Adipose tissue (tissue), 3 donors: ENCODE measurements around the gene CDK9. TPM values are rescaled to one million over a fixed set of nuclear protein-coding genes. Genes with fewer than 3 reads are reported as not detected.
"Not testable (repeated sequence)": the region's sequence is repeated elsewhere in the genome, so short reads cannot be mapped to it uniquely, and the experiment has no call there.

Experiments
- H3K27ac ChIP-seq: one replicate; pipeline ENCODE4 v1.5.1; 2013; ENCODE audit warnings: low read depth, low read length
- WGBS, 3 donors: extraction: QIAGEN DNeasy Blood & Tissue Kit; methylation state at CpG; one replicate each; pipeline ENCODE4 v1.1.7; 2013; 5-methylcytosine and 5-hydroxymethylcytosine counted together
- polyA plus RNA-seq, 3 donors: library from polyadenylated mRNA; stranded (reverse); fragments of 200-250 nt; gene quantifications; one replicate each; pipeline ENCODE4 v1.2.3, GENCODE V29; 2013
- donor health status: healthy with polysubstance abuse.
- donor health status: Bipolar disorder and iron deficiency.
- donor health status: healthy.

The CDK9 gene
- polyA plus RNA-seq, 3 donors: 34.3 to 68.4 (median 52.1) TPM

DNA sequence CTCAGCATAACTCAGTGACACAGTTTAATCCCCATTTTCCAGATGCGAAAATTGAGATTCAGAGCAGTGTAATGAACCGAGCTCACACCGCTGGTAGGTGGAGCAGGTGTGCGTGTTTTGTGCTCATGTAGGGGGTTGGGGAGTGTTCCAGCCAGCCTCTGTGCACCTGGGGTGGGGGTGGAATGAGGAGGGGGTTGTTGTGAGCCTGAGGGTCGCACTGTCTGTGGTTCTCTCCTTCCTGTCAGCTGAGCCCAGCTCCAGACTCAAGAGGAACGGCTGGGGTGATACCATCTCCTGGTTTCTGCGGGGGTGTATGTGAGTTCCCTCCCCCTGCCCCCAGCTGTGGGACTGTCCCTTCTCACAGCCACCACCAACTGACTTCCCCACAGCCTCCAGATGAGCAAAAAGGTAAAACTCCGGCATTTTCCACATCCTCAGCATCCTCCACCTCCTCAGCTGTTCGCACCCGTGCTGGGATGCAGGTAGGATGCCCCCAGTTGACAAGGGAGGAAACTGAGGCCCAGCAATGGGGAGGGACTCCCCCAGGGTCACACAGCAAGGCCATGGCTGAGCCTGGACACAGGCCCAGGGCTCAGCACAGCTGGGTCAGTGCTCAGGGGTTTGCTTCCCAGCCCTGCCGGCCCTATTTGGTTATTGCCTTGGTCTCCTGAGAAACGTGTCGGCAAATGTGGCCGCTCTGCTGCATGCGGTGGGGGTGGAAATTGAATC, 9.5 kb upstream of the CDK9 start:
- 46 to 56% (median 49%) methylated on average over 15 of the region's 15 CpGs for WGBS, 3 donors
- H3K27ac ChIP-seq: no peak overlapping the region

DNA sequence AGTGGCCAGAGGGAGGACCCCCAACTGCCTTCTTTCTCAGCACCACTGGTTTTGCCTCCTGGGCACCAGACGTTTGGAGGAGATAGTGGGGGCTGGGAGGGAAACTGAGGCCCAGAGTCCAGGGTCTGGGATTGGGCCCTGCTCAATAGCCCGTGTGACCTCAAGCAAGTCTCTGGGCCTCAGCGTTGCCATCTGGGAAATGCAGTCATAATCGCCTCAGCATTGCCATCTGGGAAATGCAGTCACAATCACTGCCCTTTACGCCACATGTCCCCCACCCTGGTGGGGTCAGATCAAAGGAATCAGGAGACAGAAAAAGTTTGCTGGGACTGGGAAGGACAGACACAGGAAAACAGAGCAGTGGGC, 8.9 kb upstream of the CDK9 start:
- 46 to 51% (median 47%) methylated on average over 5 of the region's 5 CpGs for WGBS, 3 donors
- no peak overlapping the region for H3K27ac ChIP-seq

DNA sequence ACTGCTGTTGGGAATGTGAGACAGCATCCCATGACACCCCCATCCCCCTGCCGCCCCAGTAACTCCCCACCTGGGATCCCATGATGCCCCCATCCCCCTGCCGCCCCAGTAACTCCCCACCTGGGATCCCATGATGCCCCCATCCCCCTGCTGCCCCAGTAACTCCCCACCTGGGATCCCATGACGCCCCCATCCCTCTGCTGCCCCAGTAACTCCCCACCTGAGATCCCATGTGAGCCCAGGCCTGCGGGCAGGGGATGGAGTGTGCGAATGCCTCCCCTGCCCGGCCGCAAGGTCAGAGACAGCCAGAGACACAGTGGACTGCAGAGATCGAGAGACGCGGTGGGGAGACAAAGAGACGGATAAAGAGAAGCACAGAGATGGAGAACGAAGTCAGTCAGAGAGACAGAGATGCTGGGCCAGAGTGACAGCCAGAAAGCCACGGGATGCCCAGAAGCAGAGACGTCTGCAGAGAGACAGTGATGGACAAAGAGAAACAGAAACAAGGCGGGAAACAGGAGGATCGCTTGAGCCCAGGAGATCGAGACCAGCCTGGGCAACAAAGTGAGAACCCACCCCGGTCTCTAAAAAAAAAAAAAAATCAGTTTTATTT, 8.4 kb upstream of the CDK9 start:
- no peak overlapping the region for H3K27ac ChIP-seq

DNA sequence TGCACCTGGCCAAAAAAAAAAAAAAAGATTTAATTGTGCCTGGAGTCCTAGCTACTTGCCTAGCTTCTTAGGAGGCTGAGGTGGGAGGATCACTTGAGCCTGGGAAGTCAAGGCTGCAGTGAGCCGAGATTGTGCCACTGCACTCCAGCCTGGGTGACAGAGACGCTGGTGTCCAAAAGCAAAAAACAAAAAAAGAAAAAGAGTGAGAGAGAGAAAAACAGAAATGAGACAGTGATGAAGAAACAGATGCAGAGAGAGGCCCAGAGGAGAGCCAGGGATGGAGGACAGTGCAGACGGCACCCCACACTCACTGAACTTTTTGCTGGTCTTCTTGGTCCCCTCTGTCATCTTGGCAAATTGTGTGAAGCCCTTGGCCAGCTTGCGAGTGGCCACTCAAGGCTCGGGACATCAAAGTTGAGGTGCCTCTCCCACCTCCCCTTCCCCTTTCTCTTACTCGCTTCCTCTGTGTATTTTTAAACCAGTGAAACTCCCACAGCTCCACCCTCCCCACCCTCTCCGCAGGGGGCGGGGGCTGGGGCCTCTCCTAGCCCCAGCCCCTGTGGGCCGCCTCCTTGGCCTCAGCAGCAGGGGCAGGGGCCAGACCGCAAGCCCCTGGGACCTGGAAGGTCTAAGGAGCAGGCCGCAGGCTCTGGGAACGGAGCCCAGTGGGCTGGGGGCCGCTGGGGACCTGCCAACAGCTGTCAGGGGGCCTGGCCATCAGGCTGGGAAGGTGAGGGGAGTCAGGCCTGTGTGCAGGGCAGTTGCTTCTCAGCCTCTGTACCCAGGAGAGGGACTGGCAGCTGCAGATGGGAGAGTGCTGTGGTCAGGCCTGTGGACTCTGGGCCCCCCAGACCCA, 7.3 kb upstream of the CDK9 start, which contains the start of gene SH2D3C:
TSS of gene SH2D3C (minus strand) at position 387 of the 856 bp plus-strand sequence. CDS start at position 348, 39 bp downstream.
- H3K27ac ChIP-seq: peak within 1 kb of the TSS; percentile 53
- WGBS, 3 donors: 18 to 68% (median 22%) methylated on average over 13 of the region's 13 CpGs

More for the DNA sequence above, 8.4 kb upstream of the CDK9 start:
- WGBS, 3 donors: 47 to 74% (median 47%) methylated on average over 17 to 18 of the region's 18 CpGs

DNA sequence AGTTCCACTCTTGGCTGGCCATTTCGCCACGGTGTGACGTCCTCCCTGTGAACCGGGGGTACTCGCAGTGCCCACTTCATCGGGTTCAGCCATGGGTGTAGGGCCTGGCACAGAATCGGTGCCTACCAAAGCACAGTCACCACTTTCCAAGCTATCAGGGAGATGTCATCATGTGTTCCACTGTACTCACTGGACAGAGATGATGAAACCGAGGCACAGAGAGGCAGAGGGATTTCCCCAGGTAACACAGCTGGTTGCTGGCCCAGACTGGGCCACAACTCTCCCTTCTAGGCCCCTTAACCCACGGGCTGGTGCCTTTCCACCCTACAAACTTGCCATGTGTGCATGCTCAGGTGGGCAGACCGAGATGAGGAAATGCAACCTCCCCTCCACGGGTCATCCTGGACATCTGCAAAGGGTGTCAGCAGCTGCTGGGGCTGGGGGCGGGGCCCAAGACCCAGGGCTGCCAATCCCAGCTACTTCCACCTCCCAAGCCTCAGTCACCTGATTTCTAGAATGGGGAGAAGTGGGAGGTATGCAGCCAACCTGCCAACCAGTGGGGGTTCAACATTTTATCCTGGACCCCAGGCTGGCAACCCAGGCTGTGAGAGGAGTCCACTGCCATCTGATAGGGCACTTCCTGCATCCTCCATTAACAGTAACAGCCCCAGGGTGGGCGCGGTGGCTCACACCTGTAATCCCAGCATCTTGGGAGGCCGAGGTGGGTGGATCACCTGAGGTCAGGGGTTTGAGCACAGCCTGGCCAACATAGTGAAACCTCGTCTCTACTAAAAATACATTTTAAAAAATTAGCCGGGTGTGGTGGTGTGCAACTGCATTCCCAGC, 6.5 kb upstream of the CDK9 start:
- 49 to 72% (median 49%) methylated on average over 17 of the region's 17 CpGs for WGBS, 3 donors
- H3K27ac ChIP-seq: peak overlapping the region; percentile 53

DNA sequence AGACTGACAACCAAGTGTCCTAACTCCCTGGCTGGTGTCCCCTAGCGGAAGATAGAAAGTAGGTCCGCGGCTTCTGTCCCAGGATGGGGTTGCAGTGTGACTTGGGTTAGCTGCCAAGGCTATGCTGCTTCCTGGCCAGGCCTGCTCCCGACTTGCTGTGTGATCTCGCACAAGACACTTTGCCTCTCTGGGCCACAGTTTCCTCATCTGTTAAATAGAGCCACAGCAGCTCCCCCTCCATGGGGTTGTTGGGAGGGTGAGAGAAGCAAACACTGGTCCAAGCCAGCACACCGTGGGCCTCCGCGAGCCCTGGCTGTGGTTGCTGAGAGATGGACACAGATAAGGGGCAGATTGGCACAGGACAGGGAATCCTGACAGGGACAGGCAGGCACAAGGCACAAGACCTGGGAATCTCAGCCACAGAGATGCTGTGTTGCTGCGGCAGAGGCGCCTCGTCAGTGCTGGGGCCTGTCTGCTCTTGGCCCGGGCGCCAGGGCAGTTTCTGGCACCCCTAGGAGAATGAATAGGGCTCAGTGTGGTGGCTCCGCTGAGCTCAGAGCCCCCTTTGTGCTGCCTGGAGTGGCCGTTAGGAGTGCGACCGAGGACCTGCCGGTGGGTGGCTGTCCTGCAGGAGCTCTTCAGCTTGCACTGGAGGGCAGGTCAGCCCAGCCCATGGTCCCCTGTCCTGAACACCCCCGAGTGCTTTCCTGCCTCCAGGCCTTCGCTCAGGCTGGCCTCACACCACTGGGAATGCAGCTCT, 5.5 kb upstream of the CDK9 start:
- no peak overlapping the region for H3K27ac ChIP-seq
- 68 to 74% (median 73%) methylated on average over 20 of the region's 20 CpGs for WGBS, 3 donors

DNA sequence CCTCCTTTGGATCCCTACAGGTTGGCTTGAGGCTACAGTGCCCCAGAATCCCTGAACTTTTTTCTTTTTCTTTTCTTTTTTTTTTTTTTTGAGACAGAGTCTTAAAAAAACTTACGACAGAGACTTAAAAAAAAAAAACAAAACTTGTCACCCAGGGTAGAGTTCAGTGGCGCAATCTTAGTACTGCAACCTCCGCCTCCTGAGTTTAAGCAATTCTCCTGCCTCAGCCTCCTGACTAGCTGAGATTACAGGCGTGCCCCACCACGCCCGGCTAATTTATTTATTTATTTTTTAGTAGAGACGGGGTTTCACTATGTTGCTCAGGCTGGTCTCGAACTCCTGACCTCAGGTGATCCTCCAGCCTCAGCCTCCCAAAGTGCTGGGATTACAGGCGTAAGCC, 4.9 kb upstream of the CDK9 start:
- 65 to 95% (median 68%) methylated on average over 9 of the region's 9 CpGs for WGBS, 3 donors
- H3K27ac ChIP-seq: not testable (repeated sequence)

DNA sequence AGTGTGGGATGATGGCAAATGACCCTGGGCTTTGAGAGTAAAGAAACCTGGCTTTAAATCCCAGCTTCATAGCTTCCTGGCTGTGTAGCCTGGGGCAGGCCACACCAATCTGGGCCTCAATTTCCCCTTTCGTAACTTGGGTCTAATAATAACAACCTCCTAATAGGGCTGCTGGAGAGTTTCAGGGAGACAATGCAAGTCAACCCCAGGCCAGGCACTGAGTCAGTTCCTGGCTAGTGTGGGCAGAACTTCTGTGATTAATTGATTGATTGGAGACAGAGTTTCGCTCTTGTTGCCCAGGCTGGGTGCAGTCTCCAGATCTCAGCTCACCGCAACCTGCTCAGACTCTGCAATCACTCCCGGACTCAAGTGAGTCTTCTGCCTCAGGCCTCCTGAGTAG, 4.0 kb upstream of the CDK9 start:
- H3K27ac ChIP-seq: no peak overlapping the region
- 91 to 94% (median 94%) methylated on average over 4 of the region's 4 CpGs for WGBS, 3 donors

DNA sequence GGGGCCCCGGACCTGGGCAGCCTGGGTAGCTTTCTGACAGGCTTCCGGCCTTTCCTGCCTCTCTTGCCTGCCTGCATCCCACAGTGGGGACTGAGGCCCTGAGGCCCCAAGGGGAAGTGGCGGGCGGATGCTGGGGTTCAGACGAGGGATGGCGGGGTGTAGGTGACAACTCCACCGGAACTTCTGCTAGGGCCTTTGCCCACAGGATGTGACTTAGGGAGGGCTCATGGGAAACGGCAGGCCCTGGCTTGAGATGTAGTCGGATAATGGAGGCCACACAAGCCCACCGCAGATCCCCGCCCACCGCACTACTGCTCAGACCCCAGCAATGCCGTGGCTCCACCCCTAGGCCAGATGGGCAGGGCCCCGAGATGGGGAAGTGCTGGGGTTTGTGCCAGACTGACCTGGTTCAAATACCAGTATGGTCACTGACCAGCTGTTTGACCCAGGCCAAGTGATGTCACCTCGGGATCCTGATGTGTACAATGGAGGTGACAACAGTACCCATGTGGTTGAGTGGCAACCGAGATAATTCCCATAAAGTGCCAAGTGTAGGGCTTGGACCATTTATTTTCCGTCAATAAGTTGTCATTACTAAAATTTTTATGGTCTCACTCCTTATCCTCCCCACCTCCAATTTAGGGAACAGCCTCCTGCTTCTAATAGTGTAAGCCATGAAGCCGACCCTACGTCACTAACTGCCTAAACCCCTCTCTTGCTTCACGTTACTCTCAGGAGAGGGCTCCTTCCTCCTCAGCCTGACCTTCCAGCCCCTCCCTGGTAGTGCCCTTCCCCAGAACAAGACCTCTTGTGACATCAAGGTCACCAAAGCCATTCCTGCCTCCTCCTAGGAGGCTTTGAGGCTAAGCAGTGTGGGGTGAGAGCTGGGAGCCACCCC, 2.5 kb upstream of the CDK9 start:
- H3K27ac ChIP-seq: peak overlapping the region; percentile 60
- WGBS, 3 donors: 42 to 69% (median 44%) methylated on average over 20 of the region's 20 CpGs

DNA sequence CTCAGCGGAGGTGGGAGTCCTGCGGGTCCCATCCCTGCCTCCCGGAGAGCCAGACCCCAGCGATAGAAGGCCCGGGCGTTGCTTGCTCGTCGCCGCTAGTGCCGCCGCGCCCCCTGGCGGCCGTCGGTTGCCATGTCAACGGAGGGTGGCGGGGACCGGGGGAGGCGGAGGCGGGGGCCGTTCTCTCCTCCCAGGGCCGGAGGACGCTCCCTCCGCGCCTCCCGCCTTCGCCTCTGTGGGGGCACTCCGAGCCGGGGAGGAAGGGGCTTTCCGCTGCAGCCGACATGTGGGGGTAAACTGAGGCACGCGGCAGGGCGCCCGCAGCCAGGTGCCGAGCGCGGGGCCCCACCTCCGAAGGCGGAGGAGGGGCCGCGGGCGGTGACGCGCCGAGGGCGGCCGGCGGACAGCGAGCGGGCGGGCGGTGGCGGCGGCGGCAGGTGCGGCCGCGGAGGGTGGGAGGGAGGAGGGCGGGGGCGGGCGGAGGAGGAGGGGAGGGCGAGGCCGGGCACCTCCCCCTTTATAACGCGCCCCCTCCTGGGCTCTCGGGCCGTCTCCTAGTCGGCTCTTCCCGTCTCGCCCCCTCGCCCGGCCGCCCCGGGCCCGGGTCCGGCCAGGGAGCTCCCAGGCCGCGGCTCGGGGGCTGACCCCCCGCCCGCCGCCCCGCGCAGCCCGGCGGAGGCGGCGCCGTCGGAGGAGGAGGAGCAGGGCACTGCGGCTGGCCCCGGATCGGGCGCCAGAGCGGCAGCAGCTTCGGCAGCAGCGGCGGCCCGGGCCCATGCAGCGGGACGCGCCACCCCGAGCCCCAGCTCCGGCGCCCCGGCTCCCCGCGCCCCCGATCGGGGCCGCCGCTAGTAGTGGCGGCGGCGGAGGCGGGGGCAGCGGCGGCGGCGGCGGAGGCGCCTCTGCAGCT, 556 bp upstream of the CDK9 start:
- H3K27ac ChIP-seq: peak overlapping the region; percentile 90
- 0 to 1% (median 1%) methylated on average over 39 to 116 of the region's 123 CpGs for WGBS, 3 donors

DNA sequence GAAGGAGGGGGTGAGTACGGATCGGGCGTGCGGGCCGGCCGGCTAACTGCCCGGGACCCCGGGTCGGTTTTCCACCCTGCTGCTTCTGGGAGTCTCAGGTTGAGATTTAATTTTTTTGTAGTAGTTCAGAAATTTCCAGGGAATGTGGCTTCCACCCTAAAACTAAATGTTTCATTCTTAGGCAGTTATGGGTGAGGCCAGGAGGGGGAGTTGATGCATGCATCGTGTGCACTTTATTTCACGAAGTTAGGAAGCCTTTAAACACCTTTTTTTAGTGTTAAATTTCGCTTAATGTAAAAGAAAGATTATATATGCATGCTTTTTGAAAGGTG, 905 bp downstream of the CDK9 start:
- WGBS, 3 donors: 1 to 2% (median 1%) methylated on average over 12 of the region's 12 CpGs
- H3K27ac ChIP-seq: peak overlapping the region; percentile 65

DNA sequence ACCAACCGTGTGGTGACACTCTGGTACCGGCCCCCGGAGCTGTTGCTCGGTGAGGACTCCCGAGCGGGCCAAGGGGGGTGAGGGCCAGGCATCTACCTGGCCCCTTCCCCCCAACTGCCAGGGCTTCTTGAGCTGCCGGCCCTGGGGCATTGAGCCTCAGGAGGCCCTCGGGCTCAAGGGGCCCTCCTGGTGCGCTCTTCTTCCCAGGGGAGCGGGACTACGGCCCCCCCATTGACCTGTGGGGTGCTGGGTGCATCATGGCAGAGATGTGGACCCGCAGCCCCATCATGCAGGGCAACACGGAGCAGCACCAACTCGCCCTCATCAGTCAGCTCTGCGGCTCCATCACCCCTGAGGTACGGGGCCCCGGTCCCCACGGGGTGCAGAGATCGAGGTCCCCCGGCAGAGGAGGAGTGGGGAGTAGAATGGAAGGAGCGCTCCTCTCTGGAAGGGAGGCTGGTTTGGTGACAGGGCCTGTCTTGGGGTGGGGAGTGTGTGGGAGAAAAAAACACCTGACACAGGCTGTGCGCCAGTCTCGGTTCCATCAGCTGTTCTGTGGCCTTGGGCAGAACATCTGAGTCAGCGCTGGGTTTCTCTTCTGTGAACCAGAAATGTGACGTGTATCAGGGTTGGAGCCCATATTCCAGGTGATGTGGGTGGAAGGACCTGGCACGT, 2.6 kb downstream of the CDK9 start:
- H3K27ac ChIP-seq: no peak overlapping the region

DNA sequence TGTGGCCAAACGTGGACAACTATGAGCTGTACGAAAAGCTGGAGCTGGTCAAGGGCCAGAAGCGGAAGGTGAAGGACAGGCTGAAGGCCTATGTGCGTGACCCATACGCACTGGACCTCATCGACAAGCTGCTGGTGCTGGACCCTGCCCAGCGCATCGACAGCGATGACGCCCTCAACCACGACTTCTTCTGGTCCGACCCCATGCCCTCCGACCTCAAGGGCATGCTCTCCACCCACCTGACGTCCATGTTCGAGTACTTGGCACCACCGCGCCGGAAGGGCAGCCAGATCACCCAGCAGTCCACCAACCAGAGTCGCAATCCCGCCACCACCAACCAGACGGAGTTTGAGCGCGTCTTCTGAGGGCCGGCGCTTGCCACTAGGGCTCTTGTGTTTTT, 3.3 kb downstream of the CDK9 start:
- WGBS, 3 donors: 76 to 88% (median 86%) methylated on average over 24 to 25 of the region's 25 CpGs
- no peak overlapping the region for H3K27ac ChIP-seq

More for the DNA sequence above, 2.6 kb downstream of the CDK9 start:
- 59 to 89% (median 88%) methylated on average over 24 to 26 of the region's 26 CpGs for WGBS, 3 donors

DNA sequence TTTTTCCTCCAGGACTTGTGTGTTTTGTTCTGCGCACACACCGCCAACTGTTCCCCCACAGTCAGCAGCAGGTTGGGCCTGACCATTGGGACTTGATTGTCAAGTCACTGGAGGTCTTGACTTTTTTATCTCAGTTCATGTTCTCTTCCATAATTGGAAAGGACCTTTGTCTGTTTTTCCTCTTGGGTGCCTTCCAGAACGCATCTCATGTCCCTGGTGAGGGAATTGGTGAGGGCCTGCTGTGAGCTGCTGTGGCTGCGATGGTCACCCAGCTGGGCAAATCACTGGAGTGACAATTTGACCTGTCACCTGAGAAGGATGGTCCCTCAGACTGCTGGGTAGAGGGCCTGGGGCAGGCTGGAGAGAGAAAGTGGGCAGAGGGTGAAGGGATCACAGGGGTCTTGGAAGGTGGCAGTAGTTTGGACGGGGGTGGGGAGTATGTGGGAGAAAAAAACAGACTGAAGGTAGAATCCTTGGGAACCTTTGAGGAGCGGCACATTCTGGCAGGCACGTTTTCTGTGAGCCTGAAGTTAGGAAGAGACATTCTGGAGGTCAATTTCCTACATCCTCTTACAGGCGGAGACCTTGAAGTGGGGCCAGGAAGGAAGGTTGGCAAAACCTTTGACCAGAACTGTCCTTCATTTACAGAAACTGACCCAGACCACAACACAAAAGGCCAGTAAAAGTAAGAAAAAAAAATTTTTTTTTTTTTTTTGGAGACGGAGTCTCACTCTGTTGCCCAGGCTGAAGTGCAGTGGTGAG, 4.4 kb downstream of the CDK9 start:
- H3K27ac ChIP-seq: no peak overlapping the region
- 70 to 81% (median 76%) methylated on average over 9 of the region's 9 CpGs for WGBS, 3 donors

DNA sequence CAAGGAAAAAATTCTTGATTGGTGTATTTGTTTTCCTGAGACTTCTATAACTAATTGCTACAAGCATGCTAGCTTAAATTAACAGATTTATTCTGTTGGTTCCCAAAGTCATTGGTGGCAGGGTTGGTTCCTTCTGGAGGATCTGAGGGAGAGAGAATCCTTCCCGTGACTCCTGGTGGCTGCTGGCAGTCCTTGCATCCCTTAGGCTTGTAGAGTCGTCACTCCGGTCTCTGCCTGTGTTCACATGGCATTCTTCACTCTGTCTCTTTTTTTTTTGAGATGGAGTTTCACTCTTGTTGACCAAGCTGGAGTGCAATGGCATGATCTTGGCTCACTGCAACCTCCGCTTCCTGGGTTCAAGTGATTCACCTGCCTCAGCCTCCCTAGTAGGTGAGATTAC, 5.3 kb downstream of the CDK9 start:
- WGBS, 3 donors: 85 to 90% (median 88%) methylated on average over 4 of the region's 4 CpGs
- no peak overlapping the region for H3K27ac ChIP-seq
